A172 (cell line): ENCODE results near the gene PLCXD3. TPM values are rescaled to one million over a fixed set of nuclear protein-coding genes. Genes with fewer than 3 reads are reported as not detected.

Experiments used
- DNase-seq: peaks from one replicate; pipeline ENCODE4 v3.0.0-alpha.2; 2015; ENCODE audit warnings: low spot score
- total RNA-seq: library from RNA; depleted of rRNA; stranded (reverse); fragments of >200 nt; shearing (Covaris generic); gene quantifications from 2 replicates; pipeline ENCODE4 v1.2.3, GENCODE V29; 2014

The PLCXD3 gene
- total RNA-seq, 1 experiment from 2014 or later = 2.8 TPM

DNA sequence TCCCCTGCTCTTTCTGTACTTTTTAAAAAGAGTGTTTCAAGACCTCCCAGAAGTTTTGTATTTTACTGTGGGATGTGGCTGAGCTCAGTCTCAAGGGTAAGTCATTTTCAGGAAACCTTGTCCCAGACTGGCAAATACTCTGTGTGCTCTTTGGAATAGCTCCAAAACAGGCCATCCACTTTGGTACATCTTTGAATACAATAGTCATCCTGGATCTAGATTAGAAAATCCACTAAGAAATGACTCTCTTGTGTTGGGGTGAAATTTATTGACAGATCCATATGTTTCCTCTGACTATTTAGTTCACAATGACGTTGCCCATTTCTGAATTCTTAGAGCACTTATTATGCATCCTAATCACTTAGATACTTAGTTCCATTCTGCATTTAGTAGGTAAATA is 95.2 kb downstream of the PLCXD3 start:
- DNase-seq = peak; percentile 80

DNA sequence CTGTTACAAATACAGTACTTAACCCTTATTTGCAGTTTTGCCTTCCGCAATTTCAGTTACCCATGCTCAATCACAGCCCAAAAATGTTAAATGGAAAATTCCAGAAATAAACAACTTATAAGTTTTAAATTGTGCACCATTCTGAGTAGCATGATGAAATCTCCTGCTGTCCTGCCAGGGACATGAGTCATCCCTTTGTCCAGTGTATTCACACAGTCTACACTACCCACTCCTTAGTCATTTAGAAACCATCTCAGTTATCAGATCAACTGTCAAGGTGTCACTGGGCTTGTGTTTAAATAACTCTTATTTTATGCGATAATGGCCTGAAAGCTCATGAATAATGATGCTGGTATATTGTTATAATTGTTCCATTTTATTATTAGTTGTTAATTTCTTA is 95.8 kb downstream of the PLCXD3 start:
- peak; percentile 98 for DNase-seq

DNA sequence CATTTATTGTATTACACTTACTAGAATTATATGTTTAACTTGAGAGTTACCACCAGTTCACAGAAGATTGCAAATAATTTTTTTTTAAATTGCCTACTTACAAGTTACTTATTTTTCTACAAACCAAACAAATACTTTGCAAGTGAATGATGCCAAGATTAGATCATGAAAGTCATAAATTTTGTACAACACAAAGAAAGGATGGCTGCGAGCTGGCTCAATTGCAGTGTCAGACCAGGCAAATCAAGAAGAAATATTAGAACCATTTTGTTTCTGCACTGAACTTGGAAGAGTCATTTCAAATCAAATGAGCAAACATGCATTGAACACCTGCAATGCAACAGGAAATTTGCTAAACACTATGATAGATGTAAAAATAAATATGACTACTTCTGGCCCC is 97.3 kb downstream of the PLCXD3 start:
- DNase-seq = peak; percentile 55

DNA sequence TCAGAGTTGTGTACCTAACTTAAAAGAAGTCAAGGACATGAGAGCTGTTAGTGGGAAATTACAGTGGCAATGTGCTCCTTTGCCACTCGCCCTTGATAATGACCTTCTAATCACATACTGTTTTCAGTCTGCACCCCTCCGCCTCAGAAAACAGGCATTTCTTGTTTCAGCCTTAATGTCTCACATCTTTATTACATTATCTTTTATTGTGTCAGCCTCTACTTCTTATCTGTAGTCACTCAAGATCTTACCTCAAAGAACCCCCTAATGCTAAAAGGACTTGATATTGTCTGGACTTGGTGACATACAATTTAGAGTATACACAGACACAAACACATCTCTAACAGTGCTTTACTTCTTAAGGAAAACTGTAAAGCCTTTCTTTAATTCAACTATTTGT is 97.9 kb downstream of the PLCXD3 start:
- no peak for DNase-seq

DNA sequence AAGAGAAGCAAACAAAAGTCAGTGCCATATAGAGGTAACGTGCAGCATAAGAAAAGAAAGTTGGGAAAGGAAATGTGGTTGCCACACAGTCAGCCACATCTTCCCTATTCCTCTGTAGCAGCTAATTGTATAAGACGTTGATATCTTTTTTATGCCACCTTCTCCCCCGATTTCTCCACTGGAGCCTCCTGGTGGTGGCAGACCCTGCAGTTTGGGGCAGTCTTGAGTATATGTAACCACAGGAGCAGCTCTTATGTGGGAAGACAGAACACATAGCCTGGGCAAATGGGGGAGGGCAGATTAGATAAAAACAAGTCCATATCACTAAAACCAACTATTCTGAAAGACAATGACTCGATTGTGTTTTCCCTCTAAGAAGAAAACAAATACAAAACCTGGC is 99.7 kb downstream of the PLCXD3 start:
- DNase-seq = no peak

DNA sequence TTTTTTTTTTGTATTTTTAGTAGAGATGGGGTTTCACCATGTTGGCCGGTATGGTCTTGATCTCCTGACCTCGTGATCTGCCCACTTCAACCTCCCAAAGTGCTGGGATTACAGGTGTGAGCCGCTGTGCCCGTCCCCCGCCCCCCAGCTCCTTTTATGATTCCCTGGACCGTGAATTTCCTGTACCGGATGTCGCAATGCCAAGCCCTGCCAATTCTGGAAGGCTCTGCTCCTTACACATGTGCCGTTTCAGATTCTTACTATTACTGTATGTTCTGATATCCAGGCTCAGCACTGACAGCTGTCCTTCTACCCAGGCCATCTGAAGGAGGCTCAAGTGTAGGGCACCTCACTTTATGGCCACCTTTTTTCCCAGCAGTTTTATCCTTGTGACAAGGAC is 100.1 kb downstream of the PLCXD3 start:
- DNase-seq = no peak

DNA sequence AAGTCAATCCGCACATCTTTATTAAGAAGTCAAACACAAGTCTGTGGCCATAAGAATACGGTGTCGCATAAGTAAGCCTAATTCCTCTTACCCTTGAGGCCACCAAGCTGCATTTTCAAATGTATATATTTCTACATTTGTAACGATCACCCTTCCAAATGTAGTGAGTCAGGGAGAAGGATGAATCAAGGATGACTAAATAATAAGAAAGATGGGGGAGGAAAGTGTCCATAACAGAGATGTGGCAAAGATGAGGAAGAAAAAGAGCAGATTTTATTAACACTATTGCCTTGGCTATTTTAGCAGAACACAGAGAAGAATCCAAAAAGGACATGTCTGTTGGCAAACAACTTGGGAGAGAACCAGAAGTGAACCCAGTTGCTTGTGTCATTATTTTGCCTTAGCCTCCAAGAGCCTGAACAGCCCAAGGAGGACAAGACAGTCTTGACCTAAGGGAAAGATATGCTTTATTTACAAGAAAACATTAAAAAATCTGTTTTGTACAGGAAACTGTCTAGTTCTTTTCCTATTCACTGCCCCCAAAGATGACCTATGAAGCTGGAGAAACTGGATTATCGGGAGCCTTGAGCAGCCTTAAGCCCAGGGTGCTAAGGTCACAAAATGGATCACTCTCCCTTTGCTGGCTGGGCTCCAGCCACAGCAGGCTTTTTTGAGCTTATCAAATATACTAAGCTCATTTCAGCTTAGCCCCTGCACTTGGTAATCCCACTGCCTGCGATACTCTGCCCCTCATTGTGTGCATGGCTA is 101.5 kb downstream of the PLCXD3 start:
- peak; percentile 49 for DNase-seq

DNA sequence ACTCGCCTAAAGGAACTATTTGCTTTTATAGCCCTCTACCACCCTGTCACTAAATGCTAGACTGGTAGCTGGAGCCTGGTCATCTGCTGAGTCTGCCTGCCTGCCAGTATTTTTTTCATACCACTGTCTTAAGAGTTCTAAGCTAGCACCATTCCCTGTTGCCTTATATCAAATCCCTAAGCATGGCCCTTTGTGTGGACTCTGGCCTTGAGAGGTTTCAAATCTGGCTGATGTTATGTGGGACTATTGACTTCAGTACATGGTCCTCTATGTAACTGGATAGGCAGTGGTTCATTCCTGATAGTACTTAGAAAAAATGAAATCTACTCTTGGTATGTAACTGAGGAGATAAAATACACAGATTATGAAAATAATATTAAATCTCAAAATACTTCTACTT is 103.5 kb downstream of the PLCXD3 start:
- no peak for DNase-seq

DNA sequence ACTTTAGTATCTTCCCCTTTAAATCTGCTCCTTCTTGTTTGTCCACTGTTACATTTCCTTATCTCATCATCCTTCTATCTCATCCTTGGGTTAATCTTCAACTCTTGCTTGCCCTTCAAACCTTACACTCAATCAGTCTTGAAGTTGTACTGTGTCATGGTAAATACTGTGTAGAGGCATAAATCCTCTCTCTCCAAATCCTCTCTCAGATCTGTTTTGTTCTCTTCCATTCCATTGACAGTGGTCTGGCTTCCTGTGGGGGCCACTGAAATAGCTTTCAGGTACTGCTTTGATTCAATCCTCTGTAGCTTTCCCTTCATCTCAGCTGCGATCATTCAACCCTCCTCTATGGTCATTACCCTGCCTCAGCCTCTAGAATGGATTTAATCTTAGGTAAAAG is 104.0 kb downstream of the PLCXD3 start:
- no peak for DNase-seq

DNA sequence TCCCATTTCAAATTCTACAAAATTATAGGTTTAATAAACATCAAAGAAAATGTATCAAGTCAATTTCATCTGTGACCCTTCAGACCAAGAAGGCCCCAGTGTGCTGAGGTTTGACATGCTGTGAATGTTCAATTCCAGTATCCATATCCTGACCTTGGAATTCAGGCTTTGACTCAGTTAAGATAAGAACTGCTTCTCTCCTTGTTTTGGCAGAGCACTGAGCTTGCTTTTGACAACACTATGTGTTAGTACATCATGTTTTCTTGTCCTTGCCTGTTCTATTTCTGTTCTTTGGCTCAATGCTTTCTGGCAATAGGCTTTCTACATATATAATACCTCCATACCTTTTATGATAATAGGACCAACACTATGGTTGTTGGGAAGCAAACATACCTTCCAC is 105.6 kb downstream of the PLCXD3 start:
- no peak for DNase-seq

DNA sequence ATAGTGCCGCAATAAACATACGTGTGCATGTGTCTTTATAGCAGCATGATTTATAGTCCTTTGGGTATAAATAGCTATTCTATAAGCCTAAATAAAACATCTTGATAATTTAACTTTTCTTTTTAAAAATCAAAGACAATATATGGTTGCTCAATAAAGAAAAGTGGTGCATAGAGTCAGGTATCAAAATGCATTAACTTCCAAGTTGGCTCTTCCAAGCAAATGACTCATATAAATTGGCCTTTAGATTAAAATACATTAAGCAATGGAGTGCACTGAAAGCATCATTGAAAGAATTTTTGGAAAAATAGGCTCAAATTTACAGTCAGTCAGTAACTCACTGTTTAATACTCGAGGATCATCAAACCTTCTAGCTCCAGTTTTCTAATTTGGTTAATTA is 106.6 kb downstream of the PLCXD3 start:
- DNase-seq = no peak

DNA sequence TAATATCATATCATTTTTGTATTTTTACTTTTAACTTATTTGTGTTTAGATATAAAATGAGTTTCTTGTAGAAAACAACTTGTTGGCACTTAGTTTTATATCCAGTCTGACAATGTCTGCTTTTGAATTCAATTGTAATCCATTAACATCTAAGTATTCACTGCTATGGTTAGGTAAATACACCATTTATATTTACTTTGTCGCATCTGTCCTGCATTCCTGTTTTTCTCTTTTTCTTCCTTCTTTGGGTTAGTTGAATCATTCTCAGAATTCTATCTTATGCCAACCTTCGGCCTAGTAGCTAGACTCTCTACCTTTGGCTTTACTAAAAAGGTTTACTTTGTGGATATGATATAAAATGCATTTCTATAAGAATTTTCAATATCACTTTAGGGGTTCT is 107.6 kb downstream of the PLCXD3 start:
- no peak for DNase-seq

DNA sequence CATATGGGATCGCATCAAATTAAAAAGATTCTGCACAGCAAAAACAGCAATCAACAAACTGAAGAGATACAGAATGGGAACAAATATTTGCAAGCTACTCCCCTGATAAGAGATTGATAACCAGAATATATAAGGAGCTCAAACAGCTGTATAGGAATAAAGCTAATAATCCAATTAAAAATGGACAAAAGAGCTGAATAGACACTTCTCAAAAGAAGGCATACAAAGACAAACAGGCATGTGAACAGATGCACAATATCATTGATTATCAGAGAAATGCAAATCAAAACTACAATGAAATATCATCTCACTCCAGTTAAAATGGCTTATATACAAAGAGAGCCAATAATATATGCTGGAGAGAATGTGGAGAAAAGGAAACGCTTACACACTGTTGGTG is 110.6 kb downstream of the PLCXD3 start:
- no peak for DNase-seq

DNA sequence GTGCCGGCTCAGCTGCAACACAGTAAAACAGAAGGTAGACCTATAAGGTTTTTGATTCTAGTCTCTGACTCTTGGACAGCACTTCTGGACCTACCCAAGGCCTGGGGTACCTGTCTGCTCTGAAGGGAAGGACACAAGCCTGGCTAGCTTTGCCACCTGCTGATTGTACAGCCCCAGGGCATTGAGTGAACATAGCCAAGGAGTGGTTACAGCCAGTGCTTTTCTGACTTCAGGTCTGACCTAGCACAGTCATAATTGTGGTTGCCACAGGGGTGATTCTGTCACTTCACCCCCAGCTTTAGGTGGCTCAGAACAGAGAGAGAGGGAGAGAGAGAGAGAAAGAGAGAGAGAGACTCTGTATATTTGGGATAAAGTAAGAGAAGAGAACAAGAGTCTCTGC is 118.4 kb downstream of the PLCXD3 start:
- no peak for DNase-seq

DNA sequence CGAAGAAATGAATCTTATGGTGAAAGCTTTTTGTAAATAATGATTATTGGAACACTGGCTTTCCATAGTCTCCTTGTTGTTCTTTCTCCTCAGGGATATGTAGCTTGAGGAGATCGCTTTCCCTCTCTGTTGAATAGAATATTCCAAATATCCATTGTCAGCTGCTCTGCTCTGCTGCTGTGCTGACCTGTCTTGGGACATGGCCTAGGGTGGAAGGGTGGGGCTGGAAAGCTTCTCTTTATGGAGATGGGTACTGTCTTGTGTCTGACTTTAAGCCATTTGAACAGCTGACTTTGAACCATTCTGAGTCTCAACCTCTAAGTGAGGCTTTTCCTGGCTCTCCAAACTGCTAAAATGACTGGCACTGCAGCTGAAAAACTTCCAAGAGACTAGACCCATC is 135.8 kb downstream of the PLCXD3 start:
- DNase-seq = no peak

DNA sequence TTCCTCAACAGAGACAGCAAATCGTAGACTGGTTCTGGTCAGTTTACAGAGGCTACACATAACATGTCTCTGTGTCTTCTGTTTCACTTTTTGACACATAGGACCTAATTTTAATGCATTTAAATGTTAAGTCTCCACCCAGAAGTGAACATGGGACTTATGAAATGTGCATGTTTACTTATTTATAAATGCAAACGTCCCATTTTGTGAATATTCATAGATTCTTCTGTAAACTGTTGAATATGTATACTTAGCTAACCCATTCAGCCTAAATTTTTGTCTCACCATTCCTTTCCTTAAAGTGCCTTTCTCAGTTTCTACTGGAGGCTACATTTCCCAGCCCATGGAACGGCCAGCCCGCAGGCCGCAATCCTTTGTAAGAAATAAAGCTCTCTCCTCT is 137.2 kb downstream of the PLCXD3 start:
- no peak for DNase-seq

DNA sequence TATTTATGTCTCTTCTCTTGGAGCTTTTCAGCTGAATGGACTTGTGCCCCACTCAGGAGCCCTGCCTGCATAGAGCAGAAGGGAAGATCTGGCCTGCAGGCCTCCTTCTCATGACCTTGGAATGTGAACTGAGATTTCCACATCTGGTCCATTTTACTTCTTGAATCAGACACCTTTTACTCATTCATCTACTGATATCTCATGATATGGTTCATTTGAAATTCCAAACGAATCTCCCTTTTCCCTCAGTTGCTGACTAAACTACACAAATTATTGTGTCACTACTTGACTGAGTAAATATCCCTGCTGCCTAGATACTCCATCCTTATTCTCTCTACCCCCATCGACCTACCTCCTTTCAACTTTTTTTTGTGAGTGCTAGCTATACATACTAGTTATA is 138.7 kb downstream of the PLCXD3 start:
- DNase-seq = peak; percentile 40

DNA sequence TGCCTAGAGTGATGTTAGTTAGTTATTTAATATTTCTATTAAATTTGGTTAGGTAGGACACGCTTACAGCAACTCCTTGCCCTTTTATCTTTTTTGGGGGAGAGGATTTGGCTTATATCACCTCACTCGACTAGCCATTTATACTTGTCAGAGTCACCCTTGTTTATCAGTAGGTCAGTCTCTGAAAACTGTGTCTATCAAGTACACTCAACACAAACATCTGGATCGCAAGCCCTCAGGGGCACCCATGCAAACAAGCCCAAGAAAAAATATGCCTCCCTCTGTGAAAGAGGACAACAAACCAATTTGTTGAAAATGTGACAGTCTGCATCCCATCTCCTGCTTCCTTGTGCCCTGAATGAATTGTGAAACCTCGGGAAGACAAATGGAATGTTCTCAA is 139.9 kb downstream of the PLCXD3 start:
- no peak for DNase-seq

DNA sequence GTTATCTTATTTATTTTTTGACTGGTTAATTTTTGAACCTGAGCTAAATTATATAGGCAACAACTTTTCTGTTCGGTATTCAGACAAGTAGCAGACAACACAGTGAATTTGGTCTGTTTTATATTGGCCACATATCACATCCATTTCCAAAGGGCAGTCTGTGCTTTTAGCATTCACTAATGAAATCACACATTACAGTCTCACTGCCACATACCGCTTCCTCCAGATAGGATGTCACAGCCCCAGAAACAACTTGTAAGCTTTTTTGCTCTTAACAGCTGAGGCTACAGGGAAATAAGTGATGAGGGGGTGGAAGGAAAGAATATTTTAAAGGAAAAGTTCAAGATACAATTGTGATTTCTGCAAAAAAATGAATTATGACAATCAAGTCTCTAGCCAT is 140.6 kb downstream of the PLCXD3 start:
- no peak for DNase-seq

DNA sequence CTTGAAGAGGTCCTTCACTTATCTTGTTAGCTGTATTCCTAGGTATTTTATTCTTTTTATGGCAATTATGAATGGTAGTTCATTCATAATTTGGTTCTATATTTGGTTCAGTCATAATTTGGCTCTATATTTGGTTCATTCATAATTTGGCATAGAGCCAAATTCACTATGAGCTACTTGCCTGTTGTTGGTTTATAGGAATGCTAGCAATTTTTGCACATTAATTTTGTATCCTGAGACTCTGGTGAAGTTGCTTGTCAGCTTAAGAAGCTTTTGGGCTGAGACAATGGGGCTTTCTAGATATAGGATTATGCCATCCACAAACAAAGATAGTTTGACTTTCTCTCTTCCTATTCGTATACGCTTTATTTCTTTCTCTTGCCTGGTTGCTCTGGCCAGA is 142.2 kb downstream of the PLCXD3 start:
- no peak for DNase-seq

DNA sequence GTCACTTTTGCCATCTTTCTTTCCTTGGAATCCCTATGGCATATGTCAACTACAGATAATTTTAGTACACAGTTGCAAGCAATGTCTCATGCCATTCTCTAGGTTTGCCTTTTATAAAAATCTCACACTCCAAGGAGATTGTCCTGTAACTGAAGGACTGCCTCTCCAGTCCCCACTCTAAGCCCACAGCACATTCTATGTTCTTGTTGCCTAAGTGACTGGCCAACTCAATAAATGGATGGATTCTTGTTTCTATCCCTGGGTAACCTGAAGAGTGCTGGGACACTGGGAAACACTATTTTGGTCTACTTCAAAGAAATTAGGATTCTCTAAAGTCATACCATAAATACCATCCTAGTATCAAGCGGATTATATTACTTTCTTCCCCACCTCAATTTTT is 145.0 kb downstream of the PLCXD3 start:
- no peak for DNase-seq

DNA sequence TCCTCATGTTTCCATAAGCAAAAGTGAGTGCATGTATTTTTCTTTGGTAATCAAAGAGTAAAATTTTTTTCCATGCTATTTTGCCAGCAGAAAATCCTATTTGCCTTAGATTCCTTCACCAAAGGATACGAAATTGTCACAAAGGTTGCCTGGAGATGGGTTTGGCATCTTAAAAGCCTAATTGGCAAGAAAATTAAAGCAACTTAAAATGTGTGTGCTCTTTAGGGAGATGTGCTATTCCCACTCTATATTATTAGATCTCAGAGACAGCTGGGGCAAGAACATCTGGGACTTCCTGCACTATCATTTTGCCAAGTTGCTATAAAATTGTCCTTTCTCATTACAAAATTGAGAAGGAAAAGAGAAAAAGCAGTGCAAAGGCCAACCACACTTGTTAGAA is 146.1 kb downstream of the PLCXD3 start:
- no peak for DNase-seq

DNA sequence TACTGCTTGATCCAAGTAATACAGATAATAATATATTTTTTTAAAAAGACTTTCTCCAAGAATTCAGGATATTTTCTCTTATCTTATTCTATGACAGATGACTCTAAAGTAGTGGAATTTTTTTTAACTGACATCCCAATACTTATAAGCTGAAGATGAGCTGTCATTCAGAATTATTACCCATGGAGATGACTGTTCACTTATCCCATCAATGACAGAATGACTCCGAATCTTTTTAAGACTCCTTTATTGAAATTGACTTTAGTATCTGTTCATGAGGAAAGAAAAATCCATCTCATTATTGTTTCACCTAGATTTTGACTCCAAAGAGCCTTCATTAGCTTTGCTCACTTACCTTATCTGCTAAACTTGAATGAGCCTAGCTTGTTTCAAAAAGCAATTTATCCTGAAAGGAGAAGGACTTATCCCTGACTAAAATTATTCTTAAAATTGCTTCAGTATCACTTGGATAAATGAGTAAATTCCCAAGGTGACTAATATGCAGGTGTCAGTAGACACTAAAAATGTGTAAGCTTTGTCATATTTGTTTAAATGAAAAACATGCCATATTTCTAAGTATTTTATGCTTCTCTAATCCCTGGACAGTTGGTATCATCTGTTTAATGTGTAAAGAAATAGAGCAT is 146.9 kb downstream of the PLCXD3 start:
- no peak for DNase-seq

DNA sequence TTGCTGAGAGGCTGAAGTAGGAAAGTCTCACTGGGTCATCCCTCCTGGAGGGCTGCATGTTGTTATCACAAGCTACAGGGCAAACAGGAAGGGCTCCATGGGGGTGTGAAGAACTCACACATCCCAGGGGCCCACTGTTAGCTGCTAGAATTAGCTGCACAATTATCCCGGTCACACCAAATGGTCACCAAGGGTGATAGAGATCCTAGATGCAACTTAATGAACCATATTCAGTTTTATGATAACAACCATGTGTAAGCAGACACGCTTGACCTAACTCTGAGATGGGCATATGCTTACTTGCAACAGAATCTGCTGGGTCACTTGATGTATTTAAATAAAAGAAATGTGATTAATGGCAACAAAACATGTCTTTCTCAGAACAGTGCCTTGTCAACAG is 153.6 kb downstream of the PLCXD3 start:
- DNase-seq = no peak
